ENCODE results near the gene APH1B.
"Not testable (repeated sequence)": the region's sequence is repeated elsewhere in the genome, so short reads cannot be mapped to it uniquely, and the experiment has no call there.

Gene APH1B

GRCh38 chr15:63335543-63336240 is 58.3 kb downstream of the APH1B start:
- DNase-seq, result no peak

- no peak for DNase-seq
These were observed 59.6 kb downstream of the APH1B start for GRCh38 chr15:63337046-63337445.

- DNase-seq, result no peak
These were observed 60.8 kb downstream of the APH1B start for GRCh38 chr15:63338170-63338569.

GRCh38 chr15:63339006-63339766 is 61.8 kb downstream of the APH1B start:
- DNase-seq, result no peak

- no peak for DNase-seq
These were observed 62.4 kb downstream of the APH1B start for GRCh38 chr15:63339836-63340235.

- no peak for DNase-seq
These were observed 62.9 kb downstream of the APH1B start for GRCh38 chr15:63340353-63340752.

GRCh38 chr15:63340878-63341277 is 63.5 kb downstream of the APH1B start:
- DNase-seq, result no peak

GRCh38 chr15:63341898-63342297 is 64.5 kb downstream of the APH1B start:
- no peak for DNase-seq

GRCh38 chr15:63342996-63343562 is 65.7 kb downstream of the APH1B start:
- DNase-seq, result not testable (repeated sequence)

GRCh38 chr15:63344731-63345390 is 67.5 kb downstream of the APH1B start:
- DNase-seq, result no peak

- DNase-seq, result no peak
These were observed 68.0 kb downstream of the APH1B start for GRCh38 chr15:63345391-63345752.

- DNase-seq, result no peak
These were observed 69.9 kb downstream of the APH1B start for GRCh38 chr15:63347074-63347857.

- DNase-seq, result peak; percentile 26
These were observed 71.0 kb downstream of the APH1B start for GRCh38 chr15:63348392-63348791.

GRCh38 chr15:63349156-63349555 is 71.8 kb downstream of the APH1B start:
- DNase-seq, result no peak

- DNase-seq, result no peak
These were observed 72.2 kb downstream of the APH1B start for GRCh38 chr15:63349621-63350020.

GRCh38 chr15:63350178-63350621 is 72.8 kb downstream of the APH1B start:
- DNase-seq, result no peak

- DNase-seq, result no peak
These were observed 73.8 kb downstream of the APH1B start for GRCh38 chr15:63351170-63351569.

- DNase-seq, result no peak
These were observed 75.4 kb downstream of the APH1B start for GRCh38 chr15:63352808-63353207.

GRCh38 chr15:63353261-63353660 is 75.9 kb downstream of the APH1B start:
- no peak for DNase-seq

- DNase-seq, result no peak
These were observed 76.5 kb downstream of the APH1B start for GRCh38 chr15:63353887-63354286.

- DNase-seq, result no peak
These were observed 77.6 kb downstream of the APH1B start for GRCh38 chr15:63354821-63355650.

GRCh38 chr15:63357061-63357460 is 79.7 kb downstream of the APH1B start:
- no peak for DNase-seq

All from NCI-H2029 (cell line).